CD4-positive, CD25-positive, alpha-beta regulatory T cell (primary cell): ENCODE data around the gene MAML2. TPM values are rescaled to one million over a fixed set of nuclear protein-coding genes. Genes with fewer than 3 reads are reported as not detected.

Experiments used
- ATAC-seq, 2 donors: fragments of 150-1000 bp; cut with Tn5 transposase; one replicate each; pipeline ENCODE4 v1.10.0; 2021; ENCODE audit warnings: low read depth in 2 of 2, moderate number of reproducible peaks in 2 of 2, moderate library complexity in 1 of 2
- DNase-seq, 3 donors: peaks; one replicate each; pipeline versions ENCODE4 v3.0.0 to v3.0.0-alpha.2; 2012 to 2022; ENCODE audit warnings: mixed read lengths in 1 of 3
- H3K27ac ChIP-seq: one replicate; pipeline ENCODE4 v1.7.0; 2013; ENCODE audit warnings: mild to moderate bottlenecking, low read length; ENCODE audit not compliant: insufficient read depth, poor library complexity, severe bottlenecking
- H3K27me3 ChIP-seq: one replicate; pipeline ENCODE4 v1.7.0; 2013; ENCODE audit warnings: low read length; ENCODE audit not compliant: control insufficient read depth, insufficient read depth
- H3K36me3 ChIP-seq: one replicate; pipeline ENCODE4 v1.7.0; 2013; ENCODE audit warnings: mild to moderate bottlenecking, low read length, moderate library complexity; ENCODE audit not compliant: control insufficient read depth, insufficient read depth
- H3K4me1 ChIP-seq: 2 replicates; pipeline ENCODE4 v1.7.0; 2013; ENCODE audit warnings: mild to moderate bottlenecking, low read length; ENCODE audit not compliant: insufficient read depth, control insufficient read depth, poor library complexity, severe bottlenecking
- H3K4me3 ChIP-seq: one replicate; pipeline ENCODE4 v1.7.0; 2013; ENCODE audit warnings: low read depth, mild to moderate bottlenecking, low read length, moderate library complexity
- H3K9me3 ChIP-seq, 2 experiments: 1 replicate in 1 of 2; 2 replicates in 1 of 2; pipeline ENCODE4 v1.7.0; 2013; ENCODE audit warnings: low read length in 2 of 2, mild to moderate bottlenecking in 1 of 2, moderate library complexity in 1 of 2; ENCODE audit not compliant: control insufficient read depth in 2 of 2
- H3K27ac Mint-ChIP-seq, 3 donors: one replicate each; pipeline ENCODE4 v1.8.0; 2020 to 2022; ENCODE audit warnings: mild to moderate bottlenecking in 3 of 3, mixed read lengths in 3 of 3, moderate library complexity in 2 of 3
- H3K27me3 Mint-ChIP-seq: one replicate; pipeline ENCODE4 v1.8.0; 2022; ENCODE audit warnings: mild to moderate bottlenecking, mixed read lengths
- H3K36me3 Mint-ChIP-seq: one replicate; pipeline ENCODE4 v1.8.0; 2020; ENCODE audit warnings: mixed read lengths
- H3K4me1 Mint-ChIP-seq, 4 donors: one replicate each; pipeline ENCODE4 v1.8.0; 2020 to 2022; ENCODE audit warnings: mixed read lengths in 4 of 4, mild to moderate bottlenecking in 1 of 4
- H3K4me3 Mint-ChIP-seq, 4 donors: one replicate each; pipeline ENCODE4 v1.8.0; 2020 to 2022; ENCODE audit warnings: mild to moderate bottlenecking in 4 of 4, mixed read lengths in 4 of 4, moderate library complexity in 3 of 4
- H3K9me3 Mint-ChIP-seq, 7 donors: one replicate each; pipeline ENCODE4 v1.8.0; 2020 to 2022; ENCODE audit warnings: mixed read lengths in 7 of 7, mild to moderate bottlenecking in 3 of 7, moderate library complexity in 2 of 7
- polyA plus RNA-seq, 4 donors: library from polyadenylated mRNA; unstranded; fragments of 300-500 nt; fragmentation: Illumina TruSeq; gene quantifications; one replicate each; pipeline ENCODE4 v1.2.3, GENCODE V29; 2021
- total RNA-seq: library from RNA; stranded (reverse); gene quantifications from one replicate; pipeline ENCODE4 v1.2.3, GENCODE V29; 2022

The MAML2 gene
- total and polyA plus RNA-seq, 5 donors from 2014 or later: 4.1 to 35.6 (median 9.3) TPM

GRCh38 chr11:96112192-96113128, 230.5 kb downstream of the MAML2 start:
- peaks cover 39% of the 10 kb centered on the region for H3K36me3 Mint-ChIP-seq
- no peaks in the 10 kb centered on the region for H3K27me3 Mint-ChIP-seq
- DNase-seq (no peak), ATAC-seq (no peak)
- no peaks in the 10 kb centered on the region for H3K4me1 ChIP-seq
- H3K27me3 ChIP-seq: no peaks in the 10 kb centered on the region
- H3K27ac Mint-ChIP-seq: peak overlapping the region; percentile 33 to 70 (median 61)
- H3K4me1 Mint-ChIP-seq: peaks cover 5 to 50% (median 14%) of the 10 kb centered on the region in 4 donors
- no peak overlapping the region for H3K27ac ChIP-seq
- H3K4me3 Mint-ChIP-seq: no peak overlapping the region
- no peak overlapping the region for H3K4me3 ChIP-seq
- no peaks in the 10 kb centered on the region for H3K36me3 ChIP-seq
- no peaks in the 10 kb centered on the region for H3K9me3 ChIP-seq
- H3K9me3 Mint-ChIP-seq: no peaks in the 10 kb centered on the region

DNA sequence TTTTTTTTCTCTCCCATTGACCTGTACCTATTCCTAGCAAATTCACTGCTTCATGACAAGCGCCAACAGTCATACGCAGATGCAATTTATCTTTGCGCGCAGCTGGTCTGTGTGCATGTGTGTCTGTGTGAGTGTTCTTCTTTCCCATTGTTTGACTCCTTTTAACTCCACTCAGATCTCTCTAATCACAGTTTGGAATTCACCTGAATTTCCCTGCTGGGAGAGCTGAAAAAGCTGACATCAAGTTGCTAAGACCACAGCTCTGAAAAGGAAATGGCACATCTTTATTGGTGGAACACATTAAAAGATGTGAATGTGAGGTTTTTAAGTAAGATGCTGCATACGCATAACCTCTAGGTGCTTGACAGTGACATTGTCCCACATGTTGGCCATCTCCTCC, 231.7 kb downstream of the MAML2 start:
- peaks cover 3% of the 10 kb centered on the region for H3K4me1 ChIP-seq
- Mint-ChIP-seq H3K27me3 (no peaks in the 10 kb centered on the region), H3K4me1 (peaks cover 16 to 54% (median 21%) of the 10 kb centered on the region in 4 donors), H3K4me3 (peak overlapping the region in 2 of 4 donors; percentile 6 to 10), H3K27ac (no peak overlapping the region), H3K36me3 (peaks cover 31% of the 10 kb centered on the region), H3K9me3 (no peaks in the 10 kb centered on the region)
- ATAC-seq (no peak), DNase-seq (no peak)
- no peaks in the 10 kb centered on the region for H3K36me3 ChIP-seq
- H3K27me3 ChIP-seq: no peaks in the 10 kb centered on the region
- H3K9me3 ChIP-seq: no peaks in the 10 kb centered on the region
- H3K4me3 ChIP-seq: no peak overlapping the region
- H3K27ac ChIP-seq: no peak overlapping the region

DNA sequence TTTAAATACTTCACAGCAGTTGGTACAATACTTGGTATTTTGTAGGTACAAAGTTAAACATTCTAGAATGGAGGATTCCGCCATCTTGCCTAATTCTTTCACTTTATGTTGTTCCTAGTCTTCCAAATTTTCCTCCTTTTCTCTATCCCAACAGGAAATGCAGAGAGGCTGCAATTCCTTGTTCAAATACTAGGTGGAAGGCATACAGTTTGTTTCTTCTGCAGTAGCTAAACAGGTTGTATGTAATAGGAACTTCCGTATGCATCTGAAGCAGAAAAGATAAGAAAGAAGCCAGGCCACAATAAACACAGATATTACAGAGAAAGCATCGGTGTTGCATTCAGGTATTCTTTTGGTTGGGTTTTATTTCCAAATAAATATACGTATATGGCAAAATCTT, 232.7 kb downstream of the MAML2 start:
- Histone ChIP-seq H3K4me1 (peaks cover 9% of the 10 kb centered on the region), H3K36me3 (no peaks in the 10 kb centered on the region), H3K27me3 (no peaks in the 10 kb centered on the region), H3K27ac (no peak overlapping the region), H3K4me3 (no peak overlapping the region), H3K9me3 (no peaks in the 10 kb centered on the region)
- Mint-ChIP-seq H3K27me3 (no peaks in the 10 kb centered on the region), H3K36me3 (peaks cover 22% of the 10 kb centered on the region), H3K4me3 (no peak overlapping the region), H3K9me3 (no peaks in the 10 kb centered on the region), H3K27ac (peak overlapping the region in 1 of 3 donors; percentile 36), H3K4me1 (peaks cover 23 to 59% (median 28%) of the 10 kb centered on the region in 4 donors)
- ATAC-seq: no peak
- DNase-seq: no peak

DNA sequence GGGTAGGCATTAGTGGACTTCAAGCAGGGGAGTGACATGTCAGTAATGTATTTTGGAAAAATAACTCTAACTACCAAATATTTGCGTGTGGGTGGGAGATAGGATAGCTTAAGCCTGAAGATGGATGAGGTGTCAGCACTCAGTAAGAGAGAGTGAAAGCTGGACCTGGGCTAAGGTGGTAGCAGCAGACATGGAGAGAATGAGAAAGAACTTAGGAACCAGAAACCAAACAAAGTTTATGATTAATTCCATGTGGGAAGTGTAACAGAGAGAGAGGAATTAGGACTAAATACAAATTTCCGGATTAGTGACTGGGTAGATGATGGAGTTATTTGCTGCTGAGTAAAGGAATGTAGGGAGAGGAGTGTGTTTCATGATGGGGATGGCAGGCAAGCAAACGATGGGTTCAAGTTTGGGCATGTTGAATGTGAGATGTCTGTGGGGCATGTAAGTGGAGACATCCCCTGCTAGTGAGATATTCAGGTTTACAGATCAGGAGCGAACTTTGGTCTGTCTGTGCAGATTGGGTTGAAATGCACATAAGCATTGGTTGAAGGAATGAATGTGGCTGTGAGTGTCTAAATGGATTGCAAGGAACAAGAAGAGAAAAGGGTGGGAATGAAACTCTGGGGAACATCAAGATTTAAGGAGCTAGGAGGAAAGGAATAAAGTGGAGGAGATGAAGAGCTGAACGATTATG, 233.5 kb downstream of the MAML2 start:
- no peak overlapping the region for H3K27ac ChIP-seq
- no peaks in the 10 kb centered on the region for H3K9me3 Mint-ChIP-seq
- no peaks in the 10 kb centered on the region for H3K9me3 ChIP-seq
- no peaks in the 10 kb centered on the region for H3K36me3 ChIP-seq
- ATAC-seq: no peak
- H3K27me3 Mint-ChIP-seq: no peaks in the 10 kb centered on the region
- no peak overlapping the region for H3K27ac Mint-ChIP-seq
- H3K4me1 Mint-ChIP-seq: peaks cover 26 to 58% (median 31%) of the 10 kb centered on the region in 4 donors
- H3K36me3 Mint-ChIP-seq: peaks cover 16% of the 10 kb centered on the region
- H3K4me3 Mint-ChIP-seq: no peak overlapping the region
- H3K27me3 ChIP-seq: no peaks in the 10 kb centered on the region
- H3K4me3 ChIP-seq: no peak overlapping the region
- H3K4me1 ChIP-seq: peaks cover 9% of the 10 kb centered on the region
- no peak for DNase-seq

DNA sequence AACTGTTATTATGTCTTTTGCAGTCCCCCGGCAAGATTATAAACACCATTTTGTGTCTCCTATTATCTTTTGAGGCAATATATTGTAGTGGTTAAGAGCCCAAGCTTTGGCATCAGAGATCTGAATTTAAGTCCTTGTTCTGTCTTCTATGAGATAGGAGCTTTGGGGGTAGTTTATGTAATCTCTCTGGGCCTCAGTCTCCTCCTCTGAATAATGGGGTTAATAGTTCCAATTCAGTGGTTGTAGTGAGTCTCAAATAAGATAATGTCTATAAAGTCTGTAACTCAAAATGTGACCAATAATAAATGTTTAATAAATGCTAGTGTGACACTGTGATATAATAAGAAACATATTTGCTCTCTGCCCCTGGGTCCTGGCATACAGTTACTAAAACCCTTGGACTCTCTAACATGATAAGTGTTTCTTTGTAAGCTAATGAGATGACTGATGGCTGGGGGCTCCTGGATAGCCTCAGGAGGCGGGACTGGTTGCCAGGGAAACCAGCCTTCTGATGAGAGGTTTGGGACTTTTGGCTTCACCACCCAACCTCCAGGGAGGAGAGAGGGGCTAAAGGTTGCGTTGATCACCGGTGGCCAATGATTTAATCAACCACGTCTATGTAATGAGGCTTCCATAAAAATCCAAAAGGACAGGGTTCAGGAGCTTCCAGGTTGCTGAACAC, 235.7 kb downstream of the MAML2 start:
- ATAC-seq: no peak
- H3K27ac ChIP-seq: no peak overlapping the region
- H3K36me3 ChIP-seq: no peaks in the 10 kb centered on the region
- H3K27ac Mint-ChIP-seq: peak overlapping the region; percentile 5 to 95 (median 82)
- peaks cover 9% of the 10 kb centered on the region for H3K4me1 ChIP-seq
- no peak for DNase-seq
- H3K4me3 ChIP-seq: no peak overlapping the region
- H3K36me3 Mint-ChIP-seq: peaks cover 21% of the 10 kb centered on the region
- no peaks in the 10 kb centered on the region for H3K9me3 ChIP-seq
- H3K27me3 ChIP-seq: no peaks in the 10 kb centered on the region
- H3K27me3 Mint-ChIP-seq: no peaks in the 10 kb centered on the region
- no peak overlapping the region for H3K4me3 Mint-ChIP-seq
- peaks cover 20 to 53% (median 33%) of the 10 kb centered on the region in 4 donors for H3K4me1 Mint-ChIP-seq
- H3K9me3 Mint-ChIP-seq: peaks cover 0 to 2% (median 0%) of the 10 kb centered on the region in 7 donors

- ATAC-seq (no peak), DNase-seq (no peak)
- H3K27ac ChIP-seq: peak overlapping the region; percentile 63
- H3K9me3 ChIP-seq: no peaks in the 10 kb centered on the region
- no peaks in the 10 kb centered on the region for H3K36me3 ChIP-seq
- no peak overlapping the region for H3K4me3 Mint-ChIP-seq
- no peak overlapping the region for H3K4me3 ChIP-seq
- H3K4me1 Mint-ChIP-seq: peaks cover 20 to 51% (median 36%) of the 10 kb centered on the region in 4 donors
- H3K36me3 Mint-ChIP-seq: peaks cover 21% of the 10 kb centered on the region
- peak overlapping the region; percentile 8 to 95 (median 59) for H3K27ac Mint-ChIP-seq
- peaks cover 0 to 2% (median 0%) of the 10 kb centered on the region in 7 donors for H3K9me3 Mint-ChIP-seq
- no peaks in the 10 kb centered on the region for H3K27me3 ChIP-seq
- H3K27me3 Mint-ChIP-seq: no peaks in the 10 kb centered on the region
- peaks cover 9% of the 10 kb centered on the region for H3K4me1 ChIP-seq
Observed at GRCh38 chr11:96106645-96107044, 236.3 kb downstream of the MAML2 start.

DNA sequence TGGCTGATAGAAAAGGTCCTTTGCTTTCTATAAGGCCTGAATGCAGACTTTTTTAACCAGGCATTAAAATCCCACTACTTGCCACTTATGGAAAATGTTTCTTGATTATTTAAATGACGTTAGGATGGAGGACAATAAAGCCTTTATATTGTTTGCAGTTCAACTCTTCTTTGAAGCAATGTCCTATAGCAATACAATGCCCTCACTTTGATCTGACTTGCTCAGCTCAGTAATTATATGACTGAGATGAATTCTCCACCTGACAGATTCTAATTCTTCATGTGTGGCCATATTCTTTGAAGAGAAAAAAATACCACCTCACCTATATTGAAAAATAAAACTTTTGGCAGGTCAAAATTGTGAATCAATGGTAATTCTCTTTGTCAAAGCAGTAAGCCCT, 237.1 kb downstream of the MAML2 start:
- no peaks in the 10 kb centered on the region for H3K27me3 Mint-ChIP-seq
- ATAC-seq: no peak
- peak overlapping the region in 3 of 4 donors; percentile 4 to 32 (median 19) for H3K4me3 Mint-ChIP-seq

More for the DNA sequence above, 237.1 kb downstream of the MAML2 start:
- peak overlapping the region; percentile 15 to 96 (median 95) for H3K27ac Mint-ChIP-seq
- no peaks in the 10 kb centered on the region for H3K36me3 ChIP-seq
- peaks cover 20 to 47% (median 37%) of the 10 kb centered on the region in 4 donors for H3K4me1 Mint-ChIP-seq
- H3K4me3 ChIP-seq: no peak overlapping the region
- H3K27ac ChIP-seq: peak overlapping the region; percentile 63
- peaks cover 9% of the 10 kb centered on the region for H3K4me1 ChIP-seq
- H3K36me3 Mint-ChIP-seq: peaks cover 21% of the 10 kb centered on the region
- H3K9me3 Mint-ChIP-seq: peaks cover 0 to 2% (median 0%) of the 10 kb centered on the region in 7 donors
- H3K9me3 ChIP-seq: no peaks in the 10 kb centered on the region
- H3K27me3 ChIP-seq: no peaks in the 10 kb centered on the region
- no peak for DNase-seq
